Gastrocnemius medialis (tissue), 4 donors: ENCODE measurements around the gene MYLK2.

Experiments used
- CTCF ChIP-seq, 5 experiments: fragments of 450-650 bp in 3 of 5; fragments of 200-600 bp in 2 of 5; sonication (generic) in 2 of 5; IDR thresholded peaks in 4 of 5; conservative IDR thresholded peaks in 1 of 5; 1 replicate in 4 of 5; 2 replicates in 1 of 5; pipeline ENCODE4 v1.5.1; 2016 to 2019; ENCODE audit warnings: antibody characterized with exemption in 5 of 5, mild to moderate bottlenecking in 3 of 5, moderate library complexity in 3 of 5
- POLR2A ChIP-seq, 2 donors: fragments of 450-650 bp; IDR thresholded peaks; one replicate each; pipeline ENCODE4 v1.6.1; 2017; ENCODE audit warnings: antibody characterized with exemption in 2 of 2, mild to moderate bottlenecking in 2 of 2, moderate library complexity in 2 of 2

- TF ChIP-seq CTCF (IDR thresholded peaks at IDR 0.05 in 4 of 5, conservative IDR thresholded peaks at IDR 0.05 in 1 of 5) (no peak), POLR2A (IDR thresholded peaks at IDR 0.05) (no peak)
Measured at GRCh38 chr20:31840906-31841816, 22.0 kb downstream of the MYLK2 start.
